Occipital lobe (tissue), 2 donors: ENCODE results near the gene ZSCAN18. TPM values are rescaled to one million over a fixed set of nuclear protein-coding genes. Genes with fewer than 3 reads are reported as not detected.

ENCODE experiments used
- DNase-seq: peaks from one replicate; lab custom pipeline; 2025; lab: John Stamatoyannopoulos, UW
- total RNA-seq: library from RNA; depleted of rRNA; stranded (reverse); fragments of >200 nt; gene quantifications from one replicate; pipeline ENCODE4 v1.2.3, GENCODE V29; 2014

Gene ZSCAN18
- total RNA-seq, 1 donor from 2014 or later = 87.0 TPM

DNA sequence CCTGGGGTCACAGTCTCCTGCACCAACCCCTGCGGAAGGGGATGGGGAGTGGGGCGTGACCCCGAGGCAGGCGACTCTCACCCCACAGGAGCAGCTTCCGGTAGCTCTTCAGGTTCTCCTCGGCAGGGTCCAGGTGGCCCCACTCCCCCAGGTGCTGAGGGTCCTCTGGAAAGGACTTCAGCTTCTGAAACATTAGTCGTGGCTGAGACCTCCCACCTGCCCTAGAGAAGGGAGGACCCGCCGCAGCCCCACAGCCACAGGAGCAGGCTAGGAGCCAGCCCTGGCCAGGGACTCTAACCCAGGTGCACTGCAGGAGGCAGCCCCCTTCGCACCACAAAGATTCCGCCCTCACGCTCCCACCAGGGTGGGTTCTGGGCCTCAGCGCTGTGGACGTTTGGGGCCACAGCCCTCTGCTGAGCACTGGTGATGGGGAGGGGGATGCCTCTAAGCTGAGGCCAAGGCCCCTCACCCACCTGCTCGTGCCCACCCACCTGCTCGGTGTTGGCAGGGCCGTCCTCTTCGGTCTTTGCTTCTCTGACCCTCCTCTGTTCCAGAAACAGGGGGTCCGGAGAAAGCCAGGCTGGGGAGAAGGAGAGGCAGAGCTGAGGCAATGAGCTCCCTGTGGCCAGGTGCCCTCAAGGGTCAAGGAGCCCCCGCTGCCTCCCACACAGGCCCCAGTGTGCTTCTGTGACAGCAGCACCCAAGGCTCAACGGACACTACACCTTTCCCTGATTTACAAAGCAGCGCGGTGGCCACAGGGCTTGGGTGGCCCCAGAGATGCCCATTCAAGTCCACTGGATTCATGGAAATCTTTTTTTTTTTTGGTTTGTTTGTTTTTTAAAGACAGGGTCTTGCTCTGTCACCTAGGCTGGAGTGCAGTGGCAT lies 11.0 kb downstream of the ZSCAN18 start:
- DNase-seq = no peak

GRCh38 chr19:58085348-58085875 lies 12.6 kb downstream of the ZSCAN18 start:
- DNase-seq = no peak

DNA sequence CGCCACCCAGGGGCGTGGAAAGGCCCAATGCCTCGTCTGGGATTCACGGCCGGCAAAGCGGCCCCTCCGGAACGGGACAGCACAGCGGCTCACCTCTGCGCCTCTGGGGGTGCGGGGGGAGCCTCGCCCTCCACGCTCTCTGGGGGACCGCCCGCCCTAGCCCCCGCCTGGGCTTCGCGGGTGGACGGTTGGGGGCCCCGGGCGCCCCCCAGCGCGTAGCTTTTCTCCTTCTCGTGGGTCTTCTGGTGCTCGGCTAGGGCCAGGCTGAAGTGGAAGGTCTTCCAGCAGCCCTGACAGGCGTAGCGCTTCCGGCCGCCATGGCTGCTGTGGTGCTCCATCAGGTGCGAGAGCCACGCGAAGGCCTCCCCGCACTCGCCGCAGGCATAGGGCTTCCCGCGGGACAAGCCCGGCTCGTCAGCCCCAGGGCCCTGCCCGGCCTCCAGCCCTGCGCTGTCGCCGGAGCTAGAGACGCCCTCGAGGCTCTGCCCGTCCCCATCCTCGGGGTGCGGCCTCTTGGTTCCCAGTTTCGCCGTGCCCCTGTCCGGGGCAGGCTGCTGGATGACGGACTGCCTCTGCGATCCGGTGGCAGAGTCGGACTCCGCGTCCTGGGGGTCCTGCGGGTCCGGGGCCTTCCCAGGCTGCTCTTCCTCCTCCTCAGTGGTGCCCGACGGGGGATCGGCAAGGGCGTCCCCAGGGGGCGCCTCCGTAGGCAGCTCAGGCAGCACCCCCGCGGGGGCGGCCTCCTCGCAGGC lies 13.3 kb downstream of the ZSCAN18 start:
- no peak for DNase-seq

DNA sequence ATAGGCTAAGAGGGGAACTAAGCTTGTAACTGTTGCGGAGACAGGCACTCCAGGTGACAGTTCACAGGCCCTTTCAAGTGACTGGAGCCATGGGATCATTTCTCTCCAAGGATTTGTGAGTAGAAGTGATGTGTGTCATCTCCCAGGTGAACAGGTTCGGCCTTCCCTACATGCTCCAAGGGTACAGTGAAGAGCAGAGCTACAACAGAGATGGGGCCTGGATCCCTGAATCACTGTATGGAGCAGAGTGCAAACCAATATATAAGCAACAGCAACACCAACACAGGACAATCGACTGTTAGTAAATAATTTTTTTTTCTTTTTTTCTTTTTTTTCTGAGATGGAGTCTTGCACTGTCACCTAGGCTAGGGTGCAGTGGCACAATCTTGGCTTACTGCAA lies 15.0 kb downstream of the ZSCAN18 start:
- DNase-seq = no peak

- DNase-seq = no peak
These were observed 18.2 kb downstream of the ZSCAN18 start for GRCh38 chr19:58079792-58080191.

GRCh38 chr19:58067240-58067912 lies 30.7 kb downstream of the ZSCAN18 start:
- DNase-seq = no peak

DNA sequence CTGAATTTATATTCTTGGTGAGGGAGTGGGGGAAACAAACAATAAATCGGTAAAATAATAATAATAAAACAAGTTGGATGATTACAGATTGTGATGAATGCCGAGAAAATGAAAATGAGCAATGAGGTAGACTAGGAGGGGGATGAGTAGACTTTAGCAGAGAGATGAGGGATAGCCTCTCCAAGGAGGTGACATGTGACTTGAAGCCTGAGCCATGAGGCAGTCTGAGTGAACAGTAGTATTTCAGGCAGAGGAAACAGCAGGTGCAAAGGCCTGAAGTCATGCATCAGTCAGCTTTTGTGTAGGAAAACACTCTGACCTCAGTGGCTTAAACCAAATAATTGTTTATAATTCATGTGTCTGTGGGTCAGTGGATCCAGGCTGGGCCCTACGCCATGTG lies 34.3 kb downstream of the ZSCAN18 start:
- DNase-seq = no peak

GRCh38 chr19:58060231-58060630 lies 37.8 kb downstream of the ZSCAN18 start:
- DNase-seq = no peak

DNA sequence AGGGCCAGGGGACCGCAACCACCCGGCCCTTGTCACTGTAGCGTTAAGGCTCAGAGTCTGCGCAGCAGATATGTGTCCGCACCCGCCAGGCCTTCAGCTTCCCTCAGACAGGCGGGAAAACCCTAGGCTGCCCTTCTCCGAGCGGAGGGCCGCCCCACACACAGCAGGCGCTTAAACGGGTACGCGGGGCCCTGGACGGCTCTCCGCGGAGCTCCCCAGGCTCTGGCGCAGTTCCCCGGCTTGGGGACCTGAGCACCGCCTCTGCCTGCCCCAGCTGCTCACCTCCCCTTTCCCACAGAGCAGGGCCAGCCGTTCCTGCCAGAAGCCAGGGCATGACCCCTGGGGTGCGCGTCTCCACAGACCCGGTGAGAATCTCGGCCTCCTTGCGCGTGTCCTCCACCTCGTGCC lies 38.4 kb downstream of the ZSCAN18 start:
- no peak for DNase-seq

- DNase-seq = peak; percentile 81
These were observed 38.9 kb downstream of the ZSCAN18 start, which contains the start of gene ZNF135 for GRCh38 chr19:58059003-58059670. ZNF135 (plus strand) TSS chr19:58059282; CDS start chr19:58060003, 721 bp downstream.

DNA sequence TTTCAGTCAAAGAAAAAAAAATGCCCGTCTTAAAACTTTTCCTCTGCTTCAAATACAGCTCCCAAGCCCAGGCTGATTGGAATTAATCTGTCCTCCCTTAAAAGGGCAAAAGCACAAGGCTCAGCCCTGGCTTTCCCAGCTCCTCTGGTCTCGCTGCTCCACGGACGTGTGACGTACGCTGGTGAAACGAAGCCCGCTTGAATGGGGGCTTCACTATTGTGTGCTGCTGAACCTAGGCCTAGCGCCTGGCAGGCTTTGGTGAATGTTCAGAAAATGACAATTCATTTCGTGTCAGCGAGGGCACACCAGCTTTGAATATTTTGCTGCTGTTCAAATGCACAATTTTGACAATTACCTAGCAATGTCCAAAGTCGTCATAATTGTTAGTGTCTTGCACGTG lies 39.6 kb downstream of the ZSCAN18 start:
- DNase-seq = no peak

DNA sequence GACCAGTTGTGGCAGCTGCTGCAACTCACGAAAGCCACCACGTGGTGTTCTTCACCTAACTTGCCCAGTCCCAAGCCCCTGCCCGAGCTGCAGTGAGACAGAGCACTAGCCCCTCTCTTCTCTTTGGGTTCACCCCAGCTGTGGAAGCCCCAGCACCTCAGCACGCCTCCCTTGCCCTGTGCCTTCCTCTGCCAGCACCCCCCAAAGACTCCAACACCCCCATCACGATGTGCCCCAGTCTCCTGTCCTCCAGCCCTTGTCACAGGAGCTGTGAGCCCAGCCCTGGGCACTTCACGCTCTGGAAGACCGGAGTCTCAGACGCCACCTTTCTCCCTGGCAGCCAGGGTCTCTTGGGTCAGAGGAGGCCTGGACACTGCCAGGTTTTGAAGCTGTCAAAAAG lies 41.2 kb downstream of the ZSCAN18 start:
- no peak for DNase-seq

DNA sequence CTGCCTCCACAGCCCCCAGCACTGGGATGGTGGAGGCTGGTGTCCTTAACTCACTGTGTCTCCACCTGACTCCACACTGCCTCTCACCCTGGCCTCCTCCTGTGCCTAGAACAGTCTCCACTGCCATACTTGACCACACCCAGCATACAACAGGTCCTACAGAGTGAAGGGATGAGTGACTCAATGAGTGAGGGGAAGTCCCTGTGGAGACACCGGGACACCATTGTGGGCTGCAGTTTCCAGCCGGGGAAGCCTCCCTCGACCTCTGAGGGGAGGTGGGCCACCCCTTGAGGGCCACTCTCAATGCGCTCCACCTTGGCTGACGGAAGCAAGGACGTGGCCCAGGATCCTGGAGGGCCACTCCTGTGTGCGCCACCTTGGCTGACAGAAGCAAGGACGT lies 41.8 kb downstream of the ZSCAN18 start:
- no peak for DNase-seq

DNA sequence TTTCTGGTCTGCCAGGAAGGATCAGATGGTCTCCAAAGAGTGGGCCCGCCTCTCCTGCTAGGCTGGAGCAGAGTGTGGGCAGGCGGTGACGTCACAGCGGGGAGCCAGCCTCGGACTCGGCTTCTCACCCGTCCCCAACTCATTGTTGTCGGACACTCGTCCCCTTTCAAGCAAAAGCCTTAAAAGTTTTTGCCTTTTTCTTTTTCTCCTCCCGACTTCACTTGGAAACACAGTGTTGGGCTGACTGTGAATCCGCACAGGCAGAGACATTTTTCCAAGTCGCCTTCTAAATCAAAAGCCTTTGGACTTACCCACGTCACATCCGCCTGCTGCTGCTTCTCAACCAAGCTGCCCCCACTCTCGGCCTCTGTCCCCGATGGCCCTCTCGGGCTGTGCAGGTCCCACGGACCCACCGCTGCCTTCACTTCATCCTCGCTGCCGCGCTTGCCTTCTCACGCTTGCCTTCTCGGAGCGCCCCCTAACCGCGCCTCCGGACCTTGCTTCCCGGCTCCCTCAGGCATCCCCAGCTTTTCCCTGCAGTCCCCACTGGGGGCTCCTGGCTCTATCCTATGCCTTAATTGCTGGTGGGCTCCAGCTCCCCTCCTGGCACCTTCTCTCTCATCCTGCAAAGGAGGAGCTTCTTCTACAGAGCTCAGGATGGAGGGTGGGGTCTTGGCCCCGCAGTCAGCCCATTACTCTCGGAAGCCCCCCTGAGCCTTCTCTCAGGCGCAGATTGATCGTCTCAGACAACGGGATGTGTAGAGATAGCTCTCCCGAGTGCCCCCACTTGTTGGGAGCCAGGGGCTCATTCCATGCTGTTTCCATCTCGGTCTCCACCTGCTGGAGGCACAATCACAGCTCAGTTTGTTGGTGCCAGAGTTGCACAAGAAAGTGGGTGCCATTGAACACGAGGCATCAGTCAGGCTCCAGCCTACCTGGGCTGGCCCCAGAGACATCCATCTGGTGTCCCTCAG lies 42.8 kb downstream of the ZSCAN18 start:
- no peak for DNase-seq

DNA sequence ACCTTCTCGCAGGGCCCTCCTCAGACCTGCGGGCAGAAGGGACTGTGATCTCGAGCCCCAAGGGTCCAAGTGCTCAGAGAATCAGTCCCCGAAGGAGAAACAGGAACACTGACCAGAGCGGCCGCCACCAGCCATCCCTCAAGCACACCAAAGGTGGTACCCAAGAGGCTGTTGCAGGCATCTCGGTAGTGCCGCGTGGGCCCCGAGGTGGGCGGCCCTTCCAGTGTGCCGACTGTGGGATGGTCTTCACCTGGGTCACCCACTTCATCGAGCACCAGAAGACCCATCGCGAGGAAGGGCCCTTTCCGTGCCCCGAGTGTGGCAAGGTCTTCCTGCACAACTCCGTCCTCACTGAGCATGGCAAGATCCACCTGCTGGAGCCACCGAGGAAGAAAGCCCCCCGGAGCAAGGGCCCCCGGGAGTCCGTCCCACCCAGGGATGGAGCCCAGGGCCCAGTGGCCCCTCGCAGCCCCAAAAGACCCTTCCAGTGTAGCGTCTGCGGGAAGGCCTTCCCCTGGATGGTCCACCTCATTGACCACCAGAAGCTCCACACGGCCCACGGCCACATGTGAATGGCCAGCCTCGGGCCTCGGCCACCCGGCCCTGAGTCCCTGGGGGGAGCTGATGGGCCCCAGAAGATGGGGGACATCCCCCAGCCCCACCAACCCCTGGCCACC lies 44.4 kb downstream of the ZSCAN18 start:
- DNase-seq = no peak

DNA sequence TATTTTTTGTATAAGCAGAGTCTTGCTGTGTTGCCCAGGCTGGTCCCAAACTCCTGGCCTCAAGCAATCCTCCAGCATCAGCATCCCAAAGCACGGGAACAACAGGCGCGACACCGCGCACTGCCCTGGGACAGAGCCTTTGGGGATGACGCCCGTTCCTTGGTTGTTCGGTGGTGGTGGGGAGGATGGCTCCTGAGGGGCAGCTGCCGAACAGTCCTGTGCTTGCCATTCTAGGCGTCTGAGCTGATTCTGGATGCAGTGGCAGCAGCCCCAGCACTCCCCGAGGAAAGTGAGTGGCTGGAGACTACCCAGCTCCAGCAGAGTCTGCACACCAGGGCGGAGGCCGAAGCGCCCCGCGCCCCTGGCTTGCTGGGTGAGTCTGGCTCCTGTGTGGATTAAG lies 45.8 kb downstream of the ZSCAN18 start:
- no peak for DNase-seq

DNA sequence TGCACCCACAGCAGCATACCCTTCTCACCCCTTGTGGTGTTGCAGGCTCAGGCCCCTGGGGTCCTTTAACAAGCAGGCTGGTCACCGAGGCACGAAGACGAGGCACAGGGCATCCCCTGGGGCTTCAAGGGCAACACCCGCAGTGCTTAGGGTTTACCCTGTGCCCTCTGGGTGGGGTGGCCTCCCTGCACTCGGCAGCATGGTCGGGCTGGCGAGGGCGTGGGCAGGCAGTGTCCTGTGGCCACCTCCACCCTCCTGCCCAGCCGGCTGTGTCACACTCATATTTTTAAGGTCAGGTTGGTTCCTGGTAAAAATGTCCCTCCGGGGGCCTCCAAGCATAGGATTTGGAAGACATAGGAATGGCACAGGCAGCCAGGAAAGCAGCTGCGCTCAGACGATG lies 50.4 kb downstream of the ZSCAN18 start:
- no peak for DNase-seq

GRCh38 chr19:58046856-58047255 lies 51.2 kb downstream of the ZSCAN18 start:
- no peak for DNase-seq

GRCh38 chr19:58045411-58046050 lies 52.5 kb downstream of the ZSCAN18 start:
- no peak for DNase-seq
